Smooth muscle cell (in vitro differentiated cells): ENCODE data around the gene CREBL2. TPM values are rescaled to one million over a fixed set of nuclear protein-coding genes. Genes with fewer than 3 reads are reported as not detected.
"Not testable (repeated sequence)": the region's sequence is repeated elsewhere in the genome, so short reads cannot be mapped to it uniquely, and the experiment has no call there.

ENCODE experiments used
- DNase-seq: peaks from one replicate; lab custom pipeline; 2025; ENCODE audit not compliant: unreplicated experiment; lab: John Stamatoyannopoulos, UW
- H2AFZ ChIP-seq: fragments of 200-600 bp; sonication (generic); 2 replicates; pipeline ENCODE4 v1.6.0; 2016; ENCODE audit warnings: antibody characterized with exemption, low read depth, mild to moderate bottlenecking
- H3F3A ChIP-seq: fragments of 200-600 bp; sonication (generic); 2 replicates; pipeline ENCODE4 v1.6.0; 2017; ENCODE audit warnings: antibody characterized with exemption, low read depth
- H3K27ac ChIP-seq: fragments of 200-600 bp; sonication (generic); 2 replicates; pipeline ENCODE4 v1.5.1; 2016; ENCODE audit warnings: low read depth, mild to moderate bottlenecking
- H3K27me3 ChIP-seq: fragments of 200-600 bp; sonication (generic); 2 replicates; pipeline ENCODE4 v1.6.1; 2016; ENCODE audit warnings: low read depth, mild to moderate bottlenecking
- H3K36me3 ChIP-seq: fragments of 200-600 bp; sonication (generic); 2 replicates; pipeline ENCODE4 v1.5.1; 2016; ENCODE audit warnings: low read depth
- H3K4me1 ChIP-seq: fragments of 200-600 bp; sonication (generic); 2 replicates; pipeline ENCODE4 v1.5.1; 2016; ENCODE audit warnings: low read depth
- H3K4me2 ChIP-seq: fragments of 200-600 bp; sonication (generic); 2 replicates; pipeline ENCODE4 v1.6.0; 2016; ENCODE audit warnings: mild to moderate bottlenecking
- H3K4me3 ChIP-seq: fragments of 200-600 bp; sonication (generic); 2 replicates; pipeline ENCODE4 v1.5.1; 2016; ENCODE audit warnings: mild to moderate bottlenecking
- H3K79me2 ChIP-seq: fragments of 200-600 bp; sonication (generic); 2 replicates; pipeline ENCODE4 v1.6.0; 2016; ENCODE audit warnings: low read depth, mild to moderate bottlenecking
- H3K9ac ChIP-seq: fragments of 200-600 bp; sonication (generic); 2 replicates; pipeline ENCODE4 v1.6.0; 2016; ENCODE audit warnings: low read depth
- H3K9me3 ChIP-seq: fragments of 200-600 bp; sonication (generic); replicated peaks from 2 replicates; pipeline ENCODE4 v1.5.1; 2016; ENCODE audit warnings: low read depth
- H4K20me1 ChIP-seq: fragments of 200-600 bp; sonication (generic); 2 replicates; pipeline ENCODE4 v1.6.0; 2016; ENCODE audit warnings: low read depth
- CTCF ChIP-seq: fragments of 200-600 bp; sonication (generic); IDR thresholded peaks from 2 replicates; pipeline ENCODE4 v1.5.1; 2017; ENCODE audit warnings: borderline replicate concordance, mild to moderate bottlenecking, antibody characterized with exemption; ENCODE audit not compliant: insufficient read depth, poor library complexity, severe bottlenecking
- WGBS: methylation state at CpG from one replicate; pipeline ENCODE4 v1.1.7; 2016; ENCODE audit warnings: low lambda C conversion rate; 5-methylcytosine and 5-hydroxymethylcytosine counted together
- polyA plus RNA-seq: library from polyadenylated mRNA; unstranded; fragments of >200 nt; fragmentation: Nextera tagmentation; extraction: Ambion mirVana; gene quantifications from 2 replicates; pipeline ENCODE4 v1.2.1, GENCODE V29; 2016
- total RNA-seq: library from RNA; depleted of rRNA; stranded (reverse); fragments of >200 nt; gene quantifications from 2 replicates; pipeline ENCODE4 v1.2.3, GENCODE V29; 2014

CREBL2 gene
- total and polyA plus RNA-seq, 2 experiments from 2014 or later: 4.2 to 6.6 TPM

GRCh38 chr12:12636641-12637040 lies 25.0 kb downstream of the CREBL2 start:
- H3K4me2 ChIP-seq: no peak overlapping the region
- no peak overlapping the region for H3K9ac ChIP-seq
- no peak for DNase-seq
- no peak overlapping the region for H3K27ac ChIP-seq
- H3K36me3 ChIP-seq: peaks cover 21% of the 10 kb centered on the region
- no peaks in the 10 kb centered on the region for H3K79me2 ChIP-seq
- no peak overlapping the region for H3K4me3 ChIP-seq
- H3K9me3 ChIP-seq: peaks cover 6% of the 10 kb centered on the region
- no peaks in the 10 kb centered on the region for H3K27me3 ChIP-seq
- peaks cover 8% of the 10 kb centered on the region for H4K20me1 ChIP-seq
- no peaks in the 10 kb centered on the region for H3K4me1 ChIP-seq
- H2AFZ ChIP-seq: no peak overlapping the region
- no peak for TF ChIP-seq CTCF
- WGBS: 96% methylated on average over 1 of the region's 1 CpG
- no peaks in the 10 kb centered on the region for H3F3A ChIP-seq

- not testable (repeated sequence) for H3K27me3 ChIP-seq, H3K9me3 ChIP-seq, H3F3A ChIP-seq, H3K9ac ChIP-seq, H3K4me3 ChIP-seq, H4K20me1 ChIP-seq, H3K27ac ChIP-seq, H3K4me2 ChIP-seq, H2AFZ ChIP-seq, H3K79me2 ChIP-seq, H3K4me1 ChIP-seq, DNase-seq
- 93% methylated on average over 4 of the region's 4 CpGs for WGBS
- H3K36me3 ChIP-seq: peaks cover 21% of the 10 kb centered on the region
Measured at GRCh38 chr12:12639995-12640394, 28.3 kb downstream of the CREBL2 start.

DNA sequence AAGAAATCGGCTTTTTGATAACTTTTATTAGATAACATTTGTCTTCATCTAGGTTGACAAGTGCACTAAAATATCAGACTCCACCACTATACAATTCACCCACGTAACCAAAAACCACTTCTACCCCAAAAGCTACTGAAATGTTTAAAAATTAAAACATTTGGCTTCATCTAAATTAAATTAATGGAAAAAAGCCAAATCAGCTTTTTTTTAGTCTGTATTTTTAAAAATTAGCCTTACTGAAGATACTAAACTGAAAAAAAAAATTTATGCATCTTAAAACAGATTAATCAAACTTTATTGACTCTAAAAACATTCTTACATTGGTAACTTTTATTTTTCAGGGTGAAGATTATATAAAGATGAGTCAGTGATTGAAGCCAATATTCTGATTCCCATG lies 30.0 kb downstream of the CREBL2 start:
- no peak for DNase-seq
- Histone ChIP-seq H3K4me2 (no peak overlapping the region), H3K27ac (no peak overlapping the region), H2AFZ (no peak overlapping the region), H3K9me3 (peaks cover 6% of the 10 kb centered on the region), H3K4me3 (no peak overlapping the region), H3K27me3 (no peaks in the 10 kb centered on the region), H3K79me2 (no peaks in the 10 kb centered on the region), H3F3A (no peaks in the 10 kb centered on the region), H3K36me3 (peaks cover 21% of the 10 kb centered on the region), H4K20me1 (no peaks in the 10 kb centered on the region), H3K9ac (no peak overlapping the region), H3K4me1 (no peaks in the 10 kb centered on the region)
- no peak for TF ChIP-seq CTCF
- WGBS: 100% methylated on average over 2 of the region's 2 CpGs

- no peak for TF ChIP-seq CTCF
- 91% methylated on average over 3 of the region's 3 CpGs for WGBS
Measured at GRCh38 chr12:12642916-12643315, 31.2 kb downstream of the CREBL2 start.

More at GRCh38 chr12:12642916-12643315, 31.2 kb downstream of the CREBL2 start:
- Histone ChIP-seq H3K4me2 (no peak overlapping the region), H2AFZ (no peak overlapping the region), H3K4me1 (no peaks in the 10 kb centered on the region), H3K27me3 (no peaks in the 10 kb centered on the region), H4K20me1 (no peaks in the 10 kb centered on the region), H3K9ac (no peak overlapping the region), H3F3A (no peaks in the 10 kb centered on the region), H3K9me3 (peaks cover 6% of the 10 kb centered on the region), H3K27ac (no peak overlapping the region), H3K36me3 (peaks cover 21% of the 10 kb centered on the region), H3K79me2 (no peaks in the 10 kb centered on the region), H3K4me3 (no peak overlapping the region)
- DNase-seq: no peak
